Endothelial cell of umbilical vein (primary cell): Measurements from ENCODE around the gene GOLT1A. TPM values are rescaled to one million over a fixed set of nuclear protein-coding genes. Genes with fewer than 3 reads are reported as not detected.

Source experiments
- BruUV-seq: library from RNA; stranded (reverse); fragments of 400-500 nt; replicated peaks from 2 replicates; lab custom pipeline; 2021; lab: Mats Ljungman, UMichigan
- CTCF ChIA-PET: fragments of 300-600, 350-600 bp; sonication (Branson Sonifier 250); formaldehyde crosslinking; loops from one replicate; lab custom pipeline; 2021; ENCODE audit warnings: antibody characterized with exemption, inconsistent platforms; lab: Charles Lee
- POLR2A ChIA-PET: fragments of 300-600, 350-600 bp; sonication (Branson Sonifier 250); formaldehyde crosslinking; loops from one replicate; lab custom pipeline; 2021; ENCODE audit warnings: antibody characterized with exemption, inconsistent platforms; lab: Charles Lee
- DNase-seq: peaks from one replicate; pipeline ENCODE4 v3.0.0-alpha.2; 2011; ENCODE audit warnings: low read depth, low spot score
- FAIRE-seq: peaks from 2 replicates; lab custom pipeline; 2011; peaks lifted over from hg19 to GRCh38; lab: Jason Lieb, UNC
- H2AFZ ChIP-seq: 2 replicates; pipeline ENCODE4 v1.6.0; 2012; ENCODE audit warnings: low read depth, low read length, control low read depth, inconsistent platforms
- H3K27ac ChIP-seq: 2 replicates; pipeline ENCODE4 v1.5.1; 2011; ENCODE audit warnings: low read depth, mild to moderate bottlenecking, control low read depth, low read length, moderate library complexity; ENCODE audit not compliant: insufficient read depth
- H3K27me3 ChIP-seq, 2 experiments: 2 replicates each; pipeline versions ENCODE4 v1.6.0 to v1.6.1; 2011; ENCODE audit warnings: low read length in 2 of 2, mixed read lengths in 1 of 2; ENCODE audit not compliant: control insufficient read depth in 2 of 2, insufficient read depth in 2 of 2
- H3K36me3 ChIP-seq, 2 experiments: 2 replicates in 1 of 2; 3 replicates in 1 of 2; pipeline ENCODE4 v1.5.1; 2011; ENCODE audit warnings: low read length in 2 of 2, mild to moderate bottlenecking in 1 of 2, moderate library complexity in 1 of 2; ENCODE audit not compliant: control insufficient read depth in 2 of 2, insufficient read depth in 2 of 2; ENCODE audit errors: extremely low read depth in 1 of 2
- H3K4me1 ChIP-seq: 3 replicates; pipeline ENCODE4 v1.5.1; 2011; ENCODE audit warnings: mild to moderate bottlenecking, low read length; ENCODE audit not compliant: control insufficient read depth, insufficient read depth; ENCODE audit errors: extremely low read depth
- H3K4me2 ChIP-seq: 2 replicates; pipeline ENCODE4 v1.6.1; 2011; ENCODE audit warnings: low read length, control low read depth, mixed read lengths; ENCODE audit not compliant: insufficient read depth
- H3K4me3 ChIP-seq, 3 experiments: fragments of 200-600 bp in 1 of 3; sonication (generic), shearing (Covaris generic) in 1 of 3; replicated peaks in 1 of 3; 2 replicates each; pipeline ENCODE4 v1.5.1; 2011 to 2016; ENCODE audit warnings: control low read depth in 3 of 3, low read length in 3 of 3, mild to moderate bottlenecking in 2 of 3, inconsistent platforms in 1 of 3, low read depth in 1 of 3, moderate library complexity in 1 of 3; ENCODE audit not compliant: insufficient read depth in 1 of 3
- H3K79me2 ChIP-seq: 2 replicates; pipeline ENCODE4 v1.6.0; 2012; ENCODE audit warnings: low read length, inconsistent platforms; ENCODE audit not compliant: control insufficient read depth, insufficient read depth
- H3K9ac ChIP-seq: replicated peaks from 2 replicates; pipeline ENCODE3; 2011; ENCODE audit warnings: low read length, control low read depth; ENCODE audit not compliant: insufficient read depth; ENCODE audit errors: extremely low read depth
- H3K9me1 ChIP-seq: replicated peaks from 3 replicates; pipeline ENCODE4 v1.6.0; 2011; ENCODE audit warnings: mild to moderate bottlenecking, low read length; ENCODE audit not compliant: control insufficient read depth, insufficient read depth; ENCODE audit errors: extremely low read depth
- H3K9me3 ChIP-seq: replicated peaks from 2 replicates; pipeline ENCODE4 v1.5.1; 2012; ENCODE audit warnings: low read length, inconsistent platforms; ENCODE audit not compliant: control insufficient read depth, insufficient read depth
- H4K20me1 ChIP-seq: replicated peaks from 2 replicates; pipeline ENCODE3; 2011; ENCODE audit warnings: mild to moderate bottlenecking, low read length; ENCODE audit not compliant: control insufficient read depth, insufficient read depth; ENCODE audit errors: extremely low read depth
- EZH2 ChIP-seq: IDR thresholded peaks from 2 replicates; pipeline ENCODE4 v1.6.1; 2012; ENCODE audit warnings: borderline replicate concordance, low read depth, mild to moderate bottlenecking, moderate library complexity, low read length, inconsistent platforms; ENCODE audit not compliant: severe bottlenecking
- FOS ChIP-seq: IDR thresholded peaks from 2 replicates; pipeline ENCODE4 v1.6.1; 2011; ENCODE audit warnings: mild to moderate bottlenecking, low read length, moderate library complexity, borderline replicate concordance; ENCODE audit not compliant: insufficient read depth
- GATA2 ChIP-seq: IDR thresholded peaks from 2 replicates; pipeline ENCODE4 v1.7.0; 2011; ENCODE audit warnings: low read depth, mild to moderate bottlenecking, moderate library complexity, mixed read lengths, low read length; ENCODE audit not compliant: insufficient read length, insufficient read depth
- JUN ChIP-seq: IDR thresholded peaks from 2 replicates; pipeline ENCODE4 v1.6.1; 2011; ENCODE audit warnings: borderline replicate concordance, low read depth; ENCODE audit not compliant: insufficient read length, insufficient read depth
- MYC ChIP-seq: IDR thresholded peaks from one replicate; pipeline ENCODE4 v1.6.1; 2011; ENCODE audit warnings: mild to moderate bottlenecking, low read depth, low read length
- POLR2A ChIP-seq: IDR thresholded peaks from 2 replicates; pipeline ENCODE4 v1.6.1; 2012; ENCODE audit warnings: low read depth, mild to moderate bottlenecking, control low read depth, low read length
- POLR2AphosphoS5 ChIP-seq: IDR thresholded peaks from 2 replicates; pipeline ENCODE4 v1.6.1; 2012; ENCODE audit warnings: low read depth, mild to moderate bottlenecking, control low read depth, low read length, moderate library complexity; ENCODE audit not compliant: insufficient read depth
- dilution Hi-C: fragments of 300-500 bp; cut with MboI; formaldehyde crosslinking; loops from one replicate; pipeline ENCODE4 v1.15.0; 2019; ENCODE audit warnings: low sequenced_read_pairs; ENCODE audit not compliant: extremely low pct_ligation_motif_present
- intact Hi-C: fragments of 100-400 bp; cut with micrococcal nuclease; formaldehyde crosslinking; loops from one replicate; pipeline ENCODE4 v1.10.0; 2022
- polyA plus RNA-seq, 4 experiments: library from polyadenylated mRNA; depleted of rRNA in 3 of 4; stranded (reverse) in 3 of 4; unstranded in 1 of 4; fragments of >200 nt; gene quantifications; 2 replicates each; pipeline versions ENCODE4 v1.2.1 to v1.2.3, GENCODE V29; 2011 to 2012; ENCODE audit warnings: missing spikeins in 1 of 4
- total RNA-seq: library from RNA; stranded (reverse); gene quantifications from 2 replicates; pipeline ENCODE4 v1.2.3, GENCODE V29; 2021
- TF ChIP-seq, protein P1 (sequence below), 2 donors: IDR thresholded peaks; 1 replicate in 1 of 2; 2 replicates in 1 of 2; pipeline ENCODE4 v1.5.1; 2011; ENCODE audit warnings: low read length in 2 of 2, mild to moderate bottlenecking in 2 of 2, moderate library complexity in 2 of 2, control low read depth in 1 of 2, inconsistent platforms in 1 of 2, low read depth in 1 of 2; ENCODE audit not compliant: insufficient read depth in 1 of 2; ENCODE audit errors: extremely low read depth in 1 of 2
- TF ChIP-seq, protein P2 (sequence below): IDR thresholded peaks from 2 replicates; pipeline ENCODE4 v1.6.1; 2011; ENCODE audit not compliant: insufficient read depth, insufficient read length

The GOLT1A gene
- total and polyA plus RNA-seq, 2 donors (not counting 3 experiments of a cell fraction or from before 2014, with no cell fraction given), result not detected

DNA sequence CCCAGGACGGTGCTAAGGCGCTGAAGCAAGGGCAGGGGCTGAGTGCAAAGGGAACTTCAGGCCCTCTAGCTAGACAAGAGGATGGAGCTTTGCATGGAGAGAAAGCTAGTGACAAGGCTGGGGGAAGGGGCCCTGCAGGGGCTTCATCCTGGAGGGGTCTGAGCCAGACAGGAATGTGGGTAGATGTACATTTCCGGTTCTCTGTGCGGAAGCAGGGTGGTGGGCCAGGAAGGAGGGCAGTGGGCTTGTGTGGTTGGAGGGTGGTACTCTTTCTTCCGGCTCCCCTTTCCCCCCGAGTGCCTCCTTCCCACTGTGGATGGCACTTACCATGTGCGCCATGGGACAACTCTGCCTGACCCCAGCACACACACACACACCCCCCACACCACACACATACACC is 19.0 kb downstream of the GOLT1A start:
- no TSS peak for BruUV-seq
- ChIA-PET POLR2A (interaction anchor here (0.6 kb wide), 1 partner anchor 320 kb away, joined by 5 read pairs; no protein-coding TSS in a partner anchor), CTCF (interaction anchor here (1.7 kb wide), 1 partner anchor 12 kb away, joined by 8 read pairs; no protein-coding TSS in a partner anchor)
- Histone ChIP-seq H4K20me1 (no peaks in the 10 kb centered on the region), H3K9ac (no peak overlapping the region), H3K27me3 (no peaks in the 10 kb centered on the region), H3K79me2 (no peaks in the 10 kb centered on the region), H3K36me3 (no peaks in the 10 kb centered on the region), H3K4me3 (no peak overlapping the region), H3K4me2 (no peak overlapping the region), H2AFZ (no peak overlapping the region), H3K27ac (no peak overlapping the region), H3K9me3 (no peaks in the 10 kb centered on the region), H3K9me1 (no peaks in the 10 kb centered on the region), H3K4me1 (peaks cover 49% of the 10 kb centered on the region)
- FAIRE-seq, result no peak
- TF ChIP-seq MYC, result no peak
- TF ChIP-seq, protein P1, sequence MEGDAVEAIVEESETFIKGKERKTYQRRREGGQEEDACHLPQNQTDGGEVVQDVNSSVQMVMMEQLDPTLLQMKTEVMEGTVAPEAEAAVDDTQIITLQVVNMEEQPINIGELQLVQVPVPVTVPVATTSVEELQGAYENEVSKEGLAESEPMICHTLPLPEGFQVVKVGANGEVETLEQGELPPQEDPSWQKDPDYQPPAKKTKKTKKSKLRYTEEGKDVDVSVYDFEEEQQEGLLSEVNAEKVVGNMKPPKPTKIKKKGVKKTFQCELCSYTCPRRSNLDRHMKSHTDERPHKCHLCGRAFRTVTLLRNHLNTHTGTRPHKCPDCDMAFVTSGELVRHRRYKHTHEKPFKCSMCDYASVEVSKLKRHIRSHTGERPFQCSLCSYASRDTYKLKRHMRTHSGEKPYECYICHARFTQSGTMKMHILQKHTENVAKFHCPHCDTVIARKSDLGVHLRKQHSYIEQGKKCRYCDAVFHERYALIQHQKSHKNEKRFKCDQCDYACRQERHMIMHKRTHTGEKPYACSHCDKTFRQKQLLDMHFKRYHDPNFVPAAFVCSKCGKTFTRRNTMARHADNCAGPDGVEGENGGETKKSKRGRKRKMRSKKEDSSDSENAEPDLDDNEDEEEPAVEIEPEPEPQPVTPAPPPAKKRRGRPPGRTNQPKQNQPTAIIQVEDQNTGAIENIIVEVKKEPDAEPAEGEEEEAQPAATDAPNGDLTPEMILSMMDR (IDR thresholded peaks at IDR 0.05; ENCODE audit: extremely low read depth in 1 of 2, insufficient read depth in 1 of 2, low read depth in 1 of 2, low read length in 2 of 2), result no peak
- no peak for TF ChIP-seq POLR2AphosphoS5
- TF ChIP-seq FOS, result no peak
- TF ChIP-seq GATA2, result no peak
- no peak for TF ChIP-seq POLR2A
- no peak for TF ChIP-seq EZH2
- no peak for TF ChIP-seq JUN
- TF ChIP-seq, protein P2, sequence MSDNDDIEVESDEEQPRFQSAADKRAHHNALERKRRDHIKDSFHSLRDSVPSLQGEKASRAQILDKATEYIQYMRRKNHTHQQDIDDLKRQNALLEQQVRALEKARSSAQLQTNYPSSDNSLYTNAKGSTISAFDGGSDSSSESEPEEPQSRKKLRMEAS, result no peak
- dilution Hi-C loops, result no loop called here
- intact Hi-C loops, result no loop called here
- DNase-seq, result no peak
